SK-N-SH treated with all-trans-retinoic acid at 6 μM for 48 hours (cell line): ENCODE data around the gene RELCH.

Experiments
- ARNTL ChIP-seq: fragments of 450-650 bp; formaldehyde crosslinking; IDR thresholded peaks from 2 replicates; pipeline ENCODE4 v1.5.0; 2020; ENCODE audit warnings: low read depth, mild to moderate bottlenecking, moderate library complexity, borderline replicate concordance
- BACH2 ChIP-seq: fragments of 250-450 bp; sonication (Bioruptor Pico); IDR thresholded peaks from 2 replicates; pipeline ENCODE4 v1.9.0; 2021; ENCODE audit warnings: mild to moderate bottlenecking, borderline replicate concordance
- CREB5 ChIP-seq: fragments of 250-450 bp; sonication (Bioruptor Pico); IDR thresholded peaks from 2 replicates; pipeline ENCODE4 v1.5.1; 2020; ENCODE audit warnings: low read depth, mild to moderate bottlenecking, moderate library complexity
- GLIS3 ChIP-seq: fragments of 250-450 bp; sonication (Bioruptor Pico); IDR thresholded peaks from 2 replicates; pipeline ENCODE4 v1.5.0; 2020; ENCODE audit warnings: mild to moderate bottlenecking, moderate library complexity
- PATZ1 ChIP-seq: fragments of 250-450 bp; sonication (Bioruptor Pico); IDR thresholded peaks from 2 replicates; pipeline ENCODE4 v1.8.0; 2020; ENCODE audit warnings: mild to moderate bottlenecking, moderate library complexity, borderline replicate concordance
- RARB ChIP-seq: fragments of 250-450 bp; sonication (Bioruptor Pico); IDR thresholded peaks from 2 replicates; pipeline ENCODE4 v1.8.0; 2021; ENCODE audit warnings: mild to moderate bottlenecking, moderate library complexity
- ZFP3 ChIP-seq: fragments of 250-450 bp; sonication (Bioruptor Pico); IDR thresholded peaks from 2 replicates; pipeline ENCODE4 v1.5.0; 2020; ENCODE audit warnings: mild to moderate bottlenecking, moderate library complexity
- ZNF8 ChIP-seq: fragments of 450-650 bp; formaldehyde crosslinking; IDR thresholded peaks from 2 replicates; pipeline ENCODE4 v1.5.0; 2020; ENCODE audit warnings: mild to moderate bottlenecking, moderate library complexity

GRCh38 chr18:62196980-62197379, 9.9 kb downstream of the RELCH start:
- TF ChIP-seq GLIS3 (CRISPR knock-in tag), result no peak
- no peak for TF ChIP-seq ZFP3 (CRISPR knock-in tag)
- TF ChIP-seq ARNTL (CRISPR knock-in tag), result no peak
- no peak for TF ChIP-seq BACH2
- TF ChIP-seq CREB5 (CRISPR knock-in tag), result no peak
- no peak for TF ChIP-seq ZNF8 (CRISPR knock-in tag)
- no peak for TF ChIP-seq PATZ1 (CRISPR knock-in tag)
- TF ChIP-seq RARB (CRISPR knock-in tag), result no peak
